ENCODE data around the gene ASTN2.

ASTN2 gene

DNA sequence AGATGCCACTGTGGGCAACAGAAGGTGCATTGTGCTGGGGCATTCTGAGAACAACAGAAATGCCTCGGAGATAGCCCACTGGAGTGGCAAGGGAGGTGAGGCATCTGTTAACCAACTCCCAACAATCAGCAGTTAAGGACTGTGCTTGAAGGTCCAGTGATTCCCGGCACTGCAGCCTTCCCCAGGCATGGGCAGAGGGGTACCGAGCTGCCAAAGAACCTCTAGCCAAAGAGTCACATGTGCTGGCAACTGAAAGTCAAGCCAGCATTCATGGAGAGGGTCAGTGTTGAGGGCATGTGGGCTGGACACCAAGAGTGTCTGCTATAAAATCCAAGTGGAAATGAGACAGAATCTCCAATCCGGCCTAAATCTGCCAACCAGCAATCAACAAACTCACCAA lies 149.6 kb downstream of the ASTN2 start:
- DNase-seq (ENCODE audit: low read depth), result no peak
- TF ChIP-seq, protein P1, sequence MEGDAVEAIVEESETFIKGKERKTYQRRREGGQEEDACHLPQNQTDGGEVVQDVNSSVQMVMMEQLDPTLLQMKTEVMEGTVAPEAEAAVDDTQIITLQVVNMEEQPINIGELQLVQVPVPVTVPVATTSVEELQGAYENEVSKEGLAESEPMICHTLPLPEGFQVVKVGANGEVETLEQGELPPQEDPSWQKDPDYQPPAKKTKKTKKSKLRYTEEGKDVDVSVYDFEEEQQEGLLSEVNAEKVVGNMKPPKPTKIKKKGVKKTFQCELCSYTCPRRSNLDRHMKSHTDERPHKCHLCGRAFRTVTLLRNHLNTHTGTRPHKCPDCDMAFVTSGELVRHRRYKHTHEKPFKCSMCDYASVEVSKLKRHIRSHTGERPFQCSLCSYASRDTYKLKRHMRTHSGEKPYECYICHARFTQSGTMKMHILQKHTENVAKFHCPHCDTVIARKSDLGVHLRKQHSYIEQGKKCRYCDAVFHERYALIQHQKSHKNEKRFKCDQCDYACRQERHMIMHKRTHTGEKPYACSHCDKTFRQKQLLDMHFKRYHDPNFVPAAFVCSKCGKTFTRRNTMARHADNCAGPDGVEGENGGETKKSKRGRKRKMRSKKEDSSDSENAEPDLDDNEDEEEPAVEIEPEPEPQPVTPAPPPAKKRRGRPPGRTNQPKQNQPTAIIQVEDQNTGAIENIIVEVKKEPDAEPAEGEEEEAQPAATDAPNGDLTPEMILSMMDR (conservative IDR thresholded peaks at IDR 0.05; ENCODE audit: low read depth, low read length), result no peak
- no peak overlapping the region for H3K4me3 ChIP-seq (ENCODE audit: low read length)

DNA sequence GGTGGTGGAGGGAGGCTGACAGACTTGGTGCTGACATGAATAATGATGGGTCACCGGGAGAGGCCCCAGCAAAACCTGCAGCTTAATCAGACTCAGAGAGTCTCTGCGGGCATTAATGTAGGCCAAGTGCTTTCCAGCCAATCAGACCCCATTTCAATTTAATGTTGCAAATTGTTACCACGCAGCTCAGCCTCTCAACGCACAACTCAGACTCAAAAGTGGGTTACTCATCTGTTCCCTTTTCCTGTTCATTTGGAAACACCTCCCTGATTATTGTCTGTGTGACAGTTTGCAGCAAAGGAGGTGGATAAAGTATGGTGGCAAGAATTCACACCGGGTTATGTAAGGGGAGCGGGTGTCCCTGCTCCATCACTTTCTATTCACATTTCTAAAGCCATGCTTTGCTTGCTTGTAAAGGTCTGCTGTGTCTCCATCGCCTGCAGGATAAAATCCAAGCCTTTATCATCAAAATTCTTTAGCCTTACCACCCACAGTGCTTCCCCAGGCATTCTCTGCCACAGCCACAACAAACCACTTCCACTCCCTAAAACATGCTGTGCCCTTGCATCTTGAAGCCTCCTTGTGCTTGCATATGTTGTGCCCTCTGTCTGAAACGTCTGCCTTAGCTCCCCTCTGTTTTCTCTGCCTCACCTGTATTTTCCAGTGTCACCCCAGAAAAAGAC lies 156.5 kb downstream of the ASTN2 start:
- H3K4me3 ChIP-seq (ENCODE audit: low read length), result no peak overlapping the region
- no peak for DNase-seq (ENCODE audit: low read depth)
- TF ChIP-seq, protein P1 (conservative IDR thresholded peaks at IDR 0.05; ENCODE audit: low read depth, low read length), result no peak

DNA sequence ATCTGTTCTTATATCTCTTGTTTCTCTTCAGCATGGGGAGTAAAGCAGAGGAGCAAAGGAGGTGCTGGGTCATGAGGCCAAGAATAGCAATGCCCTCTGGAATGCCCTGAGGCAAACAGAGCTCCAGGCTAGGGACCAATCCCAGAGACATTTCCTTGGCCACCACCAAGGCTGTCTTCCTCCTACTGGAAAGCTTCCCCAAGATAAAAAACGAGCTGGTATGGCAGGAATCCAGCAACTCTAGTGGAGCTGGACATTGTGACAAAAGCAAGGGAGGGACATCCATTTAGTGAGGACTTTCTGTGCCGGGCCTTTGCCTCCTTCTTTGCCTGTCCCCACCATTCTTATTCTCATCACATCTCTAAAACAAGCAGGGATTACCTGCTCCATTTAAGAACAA lies 161.6 kb downstream of the ASTN2 start:
- no peak for DNase-seq (ENCODE audit: low read depth)
- TF ChIP-seq, protein P1 (conservative IDR thresholded peaks at IDR 0.05; ENCODE audit: low read depth, low read length), result no peak
- no peak overlapping the region for H3K4me3 ChIP-seq (ENCODE audit: low read length)

DNA sequence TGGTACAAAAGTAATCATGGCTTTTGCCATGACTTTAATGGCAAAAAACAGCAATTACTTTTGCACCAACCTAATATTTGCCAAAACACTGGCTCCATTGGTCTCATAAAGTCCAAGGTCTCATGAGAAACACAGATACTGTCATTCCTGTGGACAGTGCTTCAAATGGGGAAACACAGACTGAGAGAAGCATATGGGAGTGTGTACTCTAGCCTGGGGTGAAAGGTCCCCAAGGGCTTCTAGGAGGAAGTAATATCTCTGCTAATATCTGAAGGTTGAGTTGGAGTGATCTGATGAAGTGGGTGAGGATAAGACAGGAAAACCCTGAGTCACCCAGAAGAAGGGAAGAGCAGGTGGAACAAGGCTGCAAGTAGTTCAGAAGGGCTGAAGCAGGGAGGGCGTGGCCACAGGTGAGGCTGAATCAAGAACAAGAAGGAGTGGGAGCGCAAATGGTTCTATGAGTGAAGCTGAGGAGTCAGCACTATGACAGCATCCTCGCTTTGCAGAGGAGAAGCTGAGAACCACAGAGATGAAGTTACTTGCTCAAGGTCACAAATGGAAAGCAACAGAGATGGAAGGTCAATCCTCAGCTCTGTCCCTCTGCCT lies 164.1 kb downstream of the ASTN2 start:
- TF ChIP-seq, protein P1 (conservative IDR thresholded peaks at IDR 0.05; ENCODE audit: low read depth, low read length), result no peak
- H3K4me3 ChIP-seq (ENCODE audit: low read length), result no peak overlapping the region
- no peak for DNase-seq (ENCODE audit: low read depth)

DNA sequence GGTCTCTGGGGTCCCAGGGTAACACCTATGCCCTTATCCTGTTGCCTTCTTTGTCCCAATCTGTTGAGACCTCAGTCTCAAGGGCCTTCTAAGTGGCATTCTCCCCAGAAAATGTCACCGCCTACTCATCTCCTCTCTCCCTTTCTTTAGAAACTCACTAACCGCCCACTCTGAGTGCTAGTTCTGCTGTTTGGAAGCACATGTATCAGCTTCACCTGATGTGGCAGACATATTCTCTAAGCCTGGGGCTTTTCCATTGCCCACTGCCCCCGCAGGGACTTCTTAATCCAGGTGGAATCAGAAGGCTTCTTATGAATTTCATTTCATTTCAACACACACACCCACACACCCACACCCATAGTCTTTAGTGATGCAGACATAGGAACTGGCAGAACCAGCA lies 165.1 kb downstream of the ASTN2 start:
- TF ChIP-seq, protein P1 (conservative IDR thresholded peaks at IDR 0.05; ENCODE audit: low read depth, low read length), result no peak
- no peak overlapping the region for H3K4me3 ChIP-seq (ENCODE audit: low read length)
- no peak for DNase-seq (ENCODE audit: low read depth)

DNA sequence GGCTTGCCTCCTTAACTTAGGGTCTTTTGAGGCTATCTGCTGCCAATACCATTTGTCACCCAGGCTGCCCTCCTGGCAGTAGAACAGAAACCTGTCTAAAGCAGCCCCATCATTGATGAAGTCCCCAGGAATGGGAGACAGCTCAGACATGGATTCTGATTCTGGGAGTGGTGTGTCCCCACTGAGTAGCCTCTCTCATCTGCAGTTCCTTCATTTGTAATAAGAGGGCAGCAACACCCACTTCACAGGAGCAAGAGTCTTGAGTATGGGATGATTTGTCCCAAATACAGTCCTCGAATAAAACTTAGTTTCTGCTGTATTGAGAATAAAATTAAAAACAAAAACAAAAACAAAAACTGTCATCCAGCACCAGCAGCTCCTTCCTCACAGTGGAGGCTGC lies 167.6 kb downstream of the ASTN2 start:
- DNase-seq (ENCODE audit: low read depth), result no peak
- TF ChIP-seq, protein P1 (conservative IDR thresholded peaks at IDR 0.05; ENCODE audit: low read depth, low read length), result peak; percentile 15
- no peak overlapping the region for H3K4me3 ChIP-seq (ENCODE audit: low read length)

Data from retinal pigment epithelial cell (primary cell).